B cell (primary cell): ENCODE results near the gene TLX3.

ENCODE experiments used
- EZH2 ChIP-seq: IDR thresholded peaks from 2 replicates; pipeline ENCODE4 v1.6.1; 2012; ENCODE audit warnings: borderline replicate concordance, low read depth, mild to moderate bottlenecking, moderate library complexity, low read length; ENCODE audit not compliant: insufficient read depth, poor library complexity, severe bottlenecking
- TF ChIP-seq, protein P1 (sequence below): fragments of 200-600 bp; IDR thresholded peaks from one replicate; pipeline ENCODE4 v1.8.0; 2022; ENCODE audit warnings: antibody characterized with exemption, mild to moderate bottlenecking

- TF ChIP-seq, protein P1, sequence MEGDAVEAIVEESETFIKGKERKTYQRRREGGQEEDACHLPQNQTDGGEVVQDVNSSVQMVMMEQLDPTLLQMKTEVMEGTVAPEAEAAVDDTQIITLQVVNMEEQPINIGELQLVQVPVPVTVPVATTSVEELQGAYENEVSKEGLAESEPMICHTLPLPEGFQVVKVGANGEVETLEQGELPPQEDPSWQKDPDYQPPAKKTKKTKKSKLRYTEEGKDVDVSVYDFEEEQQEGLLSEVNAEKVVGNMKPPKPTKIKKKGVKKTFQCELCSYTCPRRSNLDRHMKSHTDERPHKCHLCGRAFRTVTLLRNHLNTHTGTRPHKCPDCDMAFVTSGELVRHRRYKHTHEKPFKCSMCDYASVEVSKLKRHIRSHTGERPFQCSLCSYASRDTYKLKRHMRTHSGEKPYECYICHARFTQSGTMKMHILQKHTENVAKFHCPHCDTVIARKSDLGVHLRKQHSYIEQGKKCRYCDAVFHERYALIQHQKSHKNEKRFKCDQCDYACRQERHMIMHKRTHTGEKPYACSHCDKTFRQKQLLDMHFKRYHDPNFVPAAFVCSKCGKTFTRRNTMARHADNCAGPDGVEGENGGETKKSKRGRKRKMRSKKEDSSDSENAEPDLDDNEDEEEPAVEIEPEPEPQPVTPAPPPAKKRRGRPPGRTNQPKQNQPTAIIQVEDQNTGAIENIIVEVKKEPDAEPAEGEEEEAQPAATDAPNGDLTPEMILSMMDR: no peak
- TF ChIP-seq EZH2: no peak
Measured at GRCh38 chr5:171300358-171300757, 8.7 kb upstream of the TLX3 start.
